Measurements from ENCODE around the gene ARRDC4.

The ARRDC4 gene

DNA sequence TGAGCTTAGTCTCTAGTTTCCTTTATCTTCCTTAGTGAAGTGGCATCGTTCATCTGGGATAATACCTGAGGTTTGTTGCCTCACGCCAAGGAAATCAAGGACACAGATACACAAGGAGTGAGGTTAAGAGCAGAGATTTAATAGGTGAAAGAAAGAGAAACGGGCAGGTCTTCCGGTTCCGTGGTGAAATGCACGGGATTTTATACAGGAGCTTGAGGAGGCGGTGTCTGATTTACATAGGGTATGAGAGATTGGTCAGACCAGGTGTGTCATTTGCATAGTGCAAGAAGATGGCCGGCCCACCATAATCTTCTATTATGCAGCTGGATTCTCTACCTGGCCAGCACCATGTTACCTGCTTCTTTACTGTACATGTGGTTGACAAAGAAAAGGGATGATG, 17.2 kb downstream of the ARRDC4 start:
- no peak overlapping the region for H3K4me3 ChIP-seq (ENCODE audit: insufficient read depth, low read length, poor library complexity, severe bottlenecking)
- H3K36me3 ChIP-seq (ENCODE audit: low read length): no peaks in the 10 kb centered on the region
- no peak overlapping the region for H2AFZ ChIP-seq (ENCODE audit: low read depth, low read length, severe bottlenecking)
- no peaks in the 10 kb centered on the region for H3K79me2 ChIP-seq (ENCODE audit: insufficient read depth, low read length)
- no peak overlapping the region for H3K4me2 ChIP-seq (ENCODE audit: low read depth, low read length, poor library complexity, severe bottlenecking)
- TF ChIP-seq, protein P1, sequence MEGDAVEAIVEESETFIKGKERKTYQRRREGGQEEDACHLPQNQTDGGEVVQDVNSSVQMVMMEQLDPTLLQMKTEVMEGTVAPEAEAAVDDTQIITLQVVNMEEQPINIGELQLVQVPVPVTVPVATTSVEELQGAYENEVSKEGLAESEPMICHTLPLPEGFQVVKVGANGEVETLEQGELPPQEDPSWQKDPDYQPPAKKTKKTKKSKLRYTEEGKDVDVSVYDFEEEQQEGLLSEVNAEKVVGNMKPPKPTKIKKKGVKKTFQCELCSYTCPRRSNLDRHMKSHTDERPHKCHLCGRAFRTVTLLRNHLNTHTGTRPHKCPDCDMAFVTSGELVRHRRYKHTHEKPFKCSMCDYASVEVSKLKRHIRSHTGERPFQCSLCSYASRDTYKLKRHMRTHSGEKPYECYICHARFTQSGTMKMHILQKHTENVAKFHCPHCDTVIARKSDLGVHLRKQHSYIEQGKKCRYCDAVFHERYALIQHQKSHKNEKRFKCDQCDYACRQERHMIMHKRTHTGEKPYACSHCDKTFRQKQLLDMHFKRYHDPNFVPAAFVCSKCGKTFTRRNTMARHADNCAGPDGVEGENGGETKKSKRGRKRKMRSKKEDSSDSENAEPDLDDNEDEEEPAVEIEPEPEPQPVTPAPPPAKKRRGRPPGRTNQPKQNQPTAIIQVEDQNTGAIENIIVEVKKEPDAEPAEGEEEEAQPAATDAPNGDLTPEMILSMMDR (IDR thresholded peaks at IDR 0.05; ENCODE audit: insufficient read depth, low read length, poor library complexity, severe bottlenecking): no peak
- no peak for TF ChIP-seq EZH2phosphoT487 (conservative IDR thresholded peaks at IDR 0.05; ENCODE audit: low read length)
- no peaks in the 10 kb centered on the region for H3F3A ChIP-seq (ENCODE audit: insufficient read depth)
- no peaks in the 10 kb centered on the region for H3K9me3 ChIP-seq (ENCODE audit: insufficient read depth, low read length)
- no peaks in the 10 kb centered on the region for H3K27me3 ChIP-seq (ENCODE audit: low read length)
- H3K9me2 ChIP-seq (replicated peaks; ENCODE audit: insufficient read depth, low read length): no peaks in the 10 kb centered on the region
- H3K9ac ChIP-seq (ENCODE audit: low read length): no peak overlapping the region
- H4K20me1 ChIP-seq (ENCODE audit: low read depth, low read length): no peaks in the 10 kb centered on the region
- H3K27ac ChIP-seq (ENCODE audit: low read depth, low read length): no peak overlapping the region

- Histone ChIP-seq H3K79me2 (ENCODE audit: insufficient read depth, low read length) (no peaks in the 10 kb centered on the region), H3K27ac (ENCODE audit: low read depth, low read length) (no peak overlapping the region), H3K4me2 (ENCODE audit: low read depth, low read length, poor library complexity, severe bottlenecking) (no peak overlapping the region), H3F3A (ENCODE audit: insufficient read depth) (no peaks in the 10 kb centered on the region), H3K36me3 (ENCODE audit: low read length) (no peaks in the 10 kb centered on the region), H4K20me1 (ENCODE audit: low read depth, low read length) (no peaks in the 10 kb centered on the region), H2AFZ (ENCODE audit: low read depth, low read length, severe bottlenecking) (no peak overlapping the region), H3K9me3 (ENCODE audit: insufficient read depth, low read length) (no peaks in the 10 kb centered on the region), H3K27me3 (ENCODE audit: low read length) (no peaks in the 10 kb centered on the region), H3K4me3 (ENCODE audit: insufficient read depth, low read length, poor library complexity, severe bottlenecking) (no peak overlapping the region), H3K9me2 (replicated peaks; ENCODE audit: insufficient read depth, low read length) (no peaks in the 10 kb centered on the region), H3K9ac (ENCODE audit: low read length) (no peak overlapping the region)
- TF ChIP-seq, protein P1 (IDR thresholded peaks at IDR 0.05; ENCODE audit: insufficient read depth, low read length, poor library complexity, severe bottlenecking): no peak
- no peak for TF ChIP-seq EZH2phosphoT487 (conservative IDR thresholded peaks at IDR 0.05; ENCODE audit: low read length)
These were observed 18.1 kb downstream of the ARRDC4 start for GRCh38 chr15:97978401-97979139.

DNA sequence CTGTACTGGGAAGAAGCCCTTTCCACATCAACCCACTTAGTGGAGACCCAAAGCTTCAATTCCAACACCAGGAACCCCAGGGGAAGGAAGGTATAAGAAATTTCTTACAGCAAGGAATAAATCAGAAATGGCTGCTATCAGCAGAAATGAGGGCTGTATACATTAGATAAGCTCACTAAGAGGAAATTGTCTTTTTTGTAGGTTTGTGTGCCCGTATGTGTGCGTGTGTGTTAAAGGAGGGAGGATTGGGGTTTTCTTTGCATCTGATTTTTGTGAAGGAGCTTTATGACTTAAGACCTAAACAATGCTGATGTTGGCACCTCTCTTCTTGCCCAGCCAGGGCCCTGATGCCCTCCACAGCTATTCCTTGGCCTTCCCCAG, 18.6 kb downstream of the ARRDC4 start:
- Histone ChIP-seq H3K9ac (ENCODE audit: low read length) (no peak overlapping the region), H3K4me3 (ENCODE audit: insufficient read depth, low read length, poor library complexity, severe bottlenecking) (no peak overlapping the region), H3K36me3 (ENCODE audit: low read length) (no peaks in the 10 kb centered on the region), H3F3A (ENCODE audit: insufficient read depth) (no peaks in the 10 kb centered on the region), H3K4me2 (ENCODE audit: low read depth, low read length, poor library complexity, severe bottlenecking) (no peak overlapping the region), H3K27me3 (ENCODE audit: low read length) (no peaks in the 10 kb centered on the region), H4K20me1 (ENCODE audit: low read depth, low read length) (no peaks in the 10 kb centered on the region), H3K9me2 (replicated peaks; ENCODE audit: insufficient read depth, low read length) (no peaks in the 10 kb centered on the region), H3K79me2 (ENCODE audit: insufficient read depth, low read length) (no peaks in the 10 kb centered on the region), H3K9me3 (ENCODE audit: insufficient read depth, low read length) (no peaks in the 10 kb centered on the region), H3K27ac (ENCODE audit: low read depth, low read length) (no peak overlapping the region), H2AFZ (ENCODE audit: low read depth, low read length, severe bottlenecking) (no peak overlapping the region)
- TF ChIP-seq, protein P1 (IDR thresholded peaks at IDR 0.05; ENCODE audit: insufficient read depth, low read length, poor library complexity, severe bottlenecking): no peak
- no peak for TF ChIP-seq EZH2phosphoT487 (conservative IDR thresholded peaks at IDR 0.05; ENCODE audit: low read length)
